Transverse colon (tissue), 4 donors: ENCODE measurements around the gene NCKAP5.

Source experiments
- EP300 ChIP-seq: sonication (generic); formaldehyde crosslinking; IDR thresholded peaks from one replicate; pipeline ENCODE4 v1.6.1; 2017; ENCODE audit warnings: antibody characterized with exemption, low read depth
- POLR2A ChIP-seq: fragments of 450-650 bp; IDR thresholded peaks from one replicate; pipeline ENCODE4 v1.6.1; 2016; ENCODE audit warnings: antibody characterized with exemption, mild to moderate bottlenecking, moderate library complexity
- POLR2AphosphoS5 ChIP-seq, 3 donors: sonication (generic); formaldehyde crosslinking; IDR thresholded peaks; one replicate each; pipeline ENCODE4 v1.6.1; 2016; ENCODE audit warnings: antibody characterized with exemption in 3 of 3
- TF ChIP-seq, protein P1 (sequence below), 5 experiments: fragments of 200-600 bp in 3 of 5; fragments of 450-650 bp in 2 of 5; sonication (generic) in 3 of 5; IDR thresholded peaks; 1 replicate in 2 of 5; 2 replicates in 3 of 5; pipeline ENCODE4 v1.5.1; 2016 to 2017; ENCODE audit warnings: antibody characterized with exemption in 5 of 5, inconsistent platforms in 3 of 5, mild to moderate bottlenecking in 2 of 5, moderate library complexity in 1 of 5

- TF ChIP-seq POLR2AphosphoS5 (IDR thresholded peaks at IDR 0.05) (no peak), POLR2A (no peak), EP300 (no peak)
- TF ChIP-seq, protein P1, sequence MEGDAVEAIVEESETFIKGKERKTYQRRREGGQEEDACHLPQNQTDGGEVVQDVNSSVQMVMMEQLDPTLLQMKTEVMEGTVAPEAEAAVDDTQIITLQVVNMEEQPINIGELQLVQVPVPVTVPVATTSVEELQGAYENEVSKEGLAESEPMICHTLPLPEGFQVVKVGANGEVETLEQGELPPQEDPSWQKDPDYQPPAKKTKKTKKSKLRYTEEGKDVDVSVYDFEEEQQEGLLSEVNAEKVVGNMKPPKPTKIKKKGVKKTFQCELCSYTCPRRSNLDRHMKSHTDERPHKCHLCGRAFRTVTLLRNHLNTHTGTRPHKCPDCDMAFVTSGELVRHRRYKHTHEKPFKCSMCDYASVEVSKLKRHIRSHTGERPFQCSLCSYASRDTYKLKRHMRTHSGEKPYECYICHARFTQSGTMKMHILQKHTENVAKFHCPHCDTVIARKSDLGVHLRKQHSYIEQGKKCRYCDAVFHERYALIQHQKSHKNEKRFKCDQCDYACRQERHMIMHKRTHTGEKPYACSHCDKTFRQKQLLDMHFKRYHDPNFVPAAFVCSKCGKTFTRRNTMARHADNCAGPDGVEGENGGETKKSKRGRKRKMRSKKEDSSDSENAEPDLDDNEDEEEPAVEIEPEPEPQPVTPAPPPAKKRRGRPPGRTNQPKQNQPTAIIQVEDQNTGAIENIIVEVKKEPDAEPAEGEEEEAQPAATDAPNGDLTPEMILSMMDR (IDR thresholded peaks at IDR 0.05), result no peak
Observed at GRCh38 chr2:132915812-132916549, 652.3 kb downstream of the NCKAP5 start.
